HG03196 (cell line): Measurements from ENCODE around the gene ENOX1.

ENCODE experiments used
- ATAC-seq: cut with Tn5 transposase; IDR thresholded peaks from one replicate; pipeline ENCODE4 v1.9.1; 2021; ENCODE audit not compliant: unreplicated experiment

The ENOX1 gene

GRCh38 chr13:43295825-43296564 lies 490.8 kb downstream of the ENOX1 start:
- ATAC-seq: no peak

DNA sequence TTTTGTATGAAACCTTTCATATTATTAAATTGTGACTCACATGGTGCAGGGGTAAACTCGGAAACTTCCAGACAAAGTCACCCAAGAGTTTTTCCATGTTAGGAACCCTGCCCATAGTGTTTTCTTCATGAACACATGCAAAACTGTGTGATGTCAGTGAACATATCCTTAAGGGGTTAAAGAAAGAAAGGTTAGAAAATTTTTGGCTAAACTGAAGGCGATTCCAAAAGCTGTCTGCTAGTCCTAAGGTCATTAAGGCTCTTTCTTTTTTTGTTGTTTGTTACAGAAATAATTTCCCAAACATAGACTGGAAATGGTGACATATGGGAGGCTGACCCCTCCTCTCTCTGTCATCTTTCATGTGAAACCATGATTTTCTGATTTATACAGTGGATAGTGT lies 491.5 kb downstream of the ENOX1 start:
- ATAC-seq: no peak

DNA sequence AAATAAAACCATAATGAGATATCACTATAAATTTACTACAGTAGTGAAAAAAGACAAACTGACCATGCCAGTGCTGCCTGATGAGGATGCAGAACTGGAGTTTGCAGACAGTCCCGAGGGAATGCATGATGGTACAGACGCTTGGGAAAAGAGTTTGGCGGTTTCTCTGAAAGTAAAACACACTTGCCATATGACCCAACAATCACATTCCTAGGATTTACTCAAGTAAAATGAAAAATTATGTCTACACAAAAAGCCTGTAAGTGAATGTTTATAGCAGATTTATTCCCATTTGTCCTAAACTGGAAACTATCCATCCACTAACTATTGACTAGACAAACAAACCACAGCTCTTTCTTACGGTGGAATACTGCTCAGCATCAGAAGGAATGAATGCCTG lies 492.4 kb downstream of the ENOX1 start:
- ATAC-seq: no peak

DNA sequence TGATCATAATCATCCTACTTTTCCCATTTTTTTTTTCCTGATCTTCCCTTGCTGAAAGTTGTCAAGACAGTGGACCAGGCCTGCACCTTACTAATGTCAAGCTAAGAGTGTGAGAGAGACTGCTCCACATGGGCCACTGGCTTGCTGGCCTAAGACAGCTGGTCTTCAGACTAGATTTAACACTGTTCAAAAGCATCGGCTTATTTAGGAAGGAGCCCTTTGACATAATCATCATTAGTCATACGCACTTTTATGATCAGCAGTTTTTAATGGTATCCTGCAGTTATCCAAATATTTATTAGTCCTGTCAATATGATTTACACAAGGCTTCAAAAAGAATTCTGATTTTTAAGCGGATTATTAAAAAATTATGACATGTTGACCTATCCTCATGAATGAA lies 492.8 kb downstream of the ENOX1 start:
- no peak for ATAC-seq

DNA sequence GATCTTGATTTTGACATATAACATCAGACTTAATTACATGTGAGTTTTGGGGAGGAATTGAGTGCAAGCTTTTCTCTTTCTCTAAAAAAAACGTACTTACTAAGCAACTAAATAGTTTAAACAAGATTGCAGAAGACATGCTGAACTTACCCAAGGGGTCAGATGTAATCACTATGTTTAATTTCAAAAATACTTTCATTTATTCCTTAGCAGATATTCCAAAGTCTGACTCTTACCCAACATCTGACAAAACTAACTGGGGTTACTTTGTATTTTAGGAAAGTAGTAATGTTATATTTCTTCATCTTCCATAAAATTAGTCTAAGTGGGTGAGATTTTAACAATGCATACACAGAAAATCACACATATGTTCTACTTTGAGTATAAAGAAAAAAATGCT lies 493.2 kb downstream of the ENOX1 start:
- ATAC-seq: no peak

DNA sequence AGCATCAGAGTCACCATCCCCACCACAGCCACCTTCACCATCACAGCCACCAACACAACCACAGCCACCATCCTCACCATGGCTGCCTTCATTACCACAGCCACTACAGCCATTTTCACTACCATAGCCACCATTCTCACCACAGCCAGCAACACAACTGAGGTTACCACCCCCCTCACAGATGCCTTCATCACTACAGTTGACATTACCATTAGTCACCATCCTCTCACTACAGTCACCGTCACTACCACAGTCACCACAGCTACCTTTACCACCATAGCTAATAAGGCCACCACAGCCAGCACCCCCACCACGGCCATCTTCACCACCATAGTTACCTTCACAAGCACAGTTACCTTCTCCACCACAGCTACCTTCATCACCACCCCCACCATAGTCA lies 493.8 kb downstream of the ENOX1 start:
- no peak for ATAC-seq

DNA sequence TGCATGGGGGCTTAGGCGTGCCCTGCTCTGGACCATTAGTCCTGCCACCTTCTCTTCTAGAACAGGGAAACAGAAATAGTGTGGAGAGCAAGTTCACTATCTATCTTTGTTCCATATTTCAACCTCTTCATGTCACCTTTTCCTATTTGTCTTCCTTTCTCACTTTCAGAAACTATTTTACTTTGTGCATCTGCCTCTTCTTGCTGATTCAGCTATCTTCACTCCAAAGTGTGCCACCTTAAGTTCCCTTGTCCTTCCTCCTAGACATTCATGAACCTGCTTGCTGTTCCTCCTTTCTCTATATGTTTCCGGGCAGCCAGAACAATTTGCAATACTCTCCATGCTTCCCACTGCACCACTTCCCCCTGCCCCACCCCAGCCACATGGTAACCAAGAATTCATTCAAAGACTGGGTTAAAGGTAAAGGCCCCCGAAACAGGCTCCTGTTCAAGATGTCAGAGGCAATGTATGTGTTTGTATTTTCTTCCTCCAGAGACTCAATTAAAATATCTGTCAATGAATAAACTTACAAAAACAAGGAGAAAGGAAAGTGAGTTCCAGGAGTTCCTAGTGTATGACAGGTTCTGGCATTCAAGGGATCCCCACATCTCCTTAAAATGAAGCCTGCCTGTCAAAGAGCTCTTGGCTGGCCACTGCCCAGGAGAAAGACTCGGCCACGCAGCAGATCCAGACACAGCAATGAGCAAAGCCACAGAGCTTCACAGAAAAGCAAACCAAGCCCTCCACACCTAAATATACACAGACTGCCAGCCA lies 495.3 kb downstream of the ENOX1 start:
- ATAC-seq: no peak

DNA sequence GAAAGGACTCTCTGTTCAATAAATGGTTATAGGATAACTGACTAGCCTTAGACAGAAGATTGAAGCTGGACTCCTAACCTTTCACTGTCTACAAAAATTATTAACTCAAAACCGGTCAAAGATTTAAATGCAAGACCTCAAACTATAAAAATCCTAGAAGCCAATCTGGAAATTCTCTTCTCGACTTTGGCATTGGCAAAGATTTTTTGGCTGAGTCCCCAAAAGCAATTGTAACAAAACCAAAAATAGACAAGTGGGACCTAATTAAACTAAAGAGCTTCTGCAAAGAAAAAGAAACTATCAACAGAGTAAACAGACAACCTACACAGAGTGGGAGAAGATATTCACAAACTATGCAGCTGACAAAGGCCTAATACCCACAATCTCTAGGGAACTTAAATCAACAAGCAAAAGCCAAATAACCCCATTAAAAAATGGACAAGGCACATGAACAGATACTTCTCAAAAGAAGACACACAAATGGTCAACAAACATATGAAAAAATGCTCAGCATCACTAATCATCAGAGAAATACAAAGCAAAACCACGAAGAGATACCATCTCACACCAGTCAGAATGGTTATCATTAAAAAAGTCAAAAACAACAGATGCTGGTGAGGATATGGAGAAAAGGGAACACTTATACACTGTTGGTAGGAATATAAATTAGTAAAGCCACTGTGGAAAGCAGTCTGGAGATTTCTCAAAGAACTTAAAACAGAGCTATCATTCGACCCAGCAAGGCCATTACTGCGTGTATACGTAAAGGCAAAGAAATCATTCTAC lies 497.1 kb downstream of the ENOX1 start:
- ATAC-seq: no peak

DNA sequence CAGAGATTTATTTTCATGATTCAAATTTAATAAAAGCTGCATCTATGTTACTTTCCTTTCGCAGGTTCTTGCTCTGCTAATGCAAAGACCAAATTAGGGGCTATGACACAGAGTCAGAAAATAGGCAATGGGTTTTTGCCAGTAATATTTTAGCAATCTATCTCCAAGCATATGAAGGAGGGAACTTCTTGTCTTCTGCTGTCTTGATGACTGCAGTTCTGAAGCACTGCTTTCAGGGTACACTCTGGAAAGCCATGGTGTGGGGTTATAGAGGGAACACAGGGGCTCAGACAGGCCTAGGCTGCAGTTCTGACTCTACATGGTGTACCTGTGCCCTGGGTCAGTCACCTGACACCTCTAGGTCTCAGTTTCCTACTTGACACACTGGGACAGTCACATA lies 500.0 kb downstream of the ENOX1 start:
- no peak for ATAC-seq

DNA sequence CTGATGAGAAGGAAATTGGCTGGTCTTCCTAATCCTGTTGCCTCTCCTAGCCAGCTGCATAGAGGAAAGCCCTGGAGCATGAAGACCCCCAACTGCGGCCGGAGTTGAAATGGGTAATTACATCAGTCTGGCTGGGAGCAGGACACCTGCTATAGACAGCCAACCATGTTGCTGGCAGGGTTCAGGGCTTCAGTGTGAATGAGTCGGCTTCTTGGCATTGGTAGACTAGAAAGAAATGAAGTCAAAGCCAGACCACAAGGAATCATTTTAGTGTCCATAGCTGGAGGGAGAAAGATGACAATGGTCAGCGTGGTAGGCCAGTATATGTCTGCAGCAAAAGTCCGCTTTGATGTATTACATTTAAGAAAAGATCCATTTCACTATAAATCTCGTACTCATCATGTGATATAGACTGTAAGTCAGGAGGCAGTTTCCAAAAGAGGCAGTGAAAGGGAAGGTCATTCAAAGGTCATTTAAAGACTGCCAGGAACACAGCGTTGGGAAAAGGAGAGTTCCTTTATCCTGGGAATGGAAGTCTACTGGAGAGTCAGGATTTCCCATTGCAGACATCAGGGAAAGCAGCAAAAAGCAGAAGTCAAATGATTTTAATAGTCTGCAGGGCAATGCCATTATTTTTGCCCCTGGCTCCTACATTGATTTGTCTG lies 500.7 kb downstream of the ENOX1 start:
- no peak for ATAC-seq

DNA sequence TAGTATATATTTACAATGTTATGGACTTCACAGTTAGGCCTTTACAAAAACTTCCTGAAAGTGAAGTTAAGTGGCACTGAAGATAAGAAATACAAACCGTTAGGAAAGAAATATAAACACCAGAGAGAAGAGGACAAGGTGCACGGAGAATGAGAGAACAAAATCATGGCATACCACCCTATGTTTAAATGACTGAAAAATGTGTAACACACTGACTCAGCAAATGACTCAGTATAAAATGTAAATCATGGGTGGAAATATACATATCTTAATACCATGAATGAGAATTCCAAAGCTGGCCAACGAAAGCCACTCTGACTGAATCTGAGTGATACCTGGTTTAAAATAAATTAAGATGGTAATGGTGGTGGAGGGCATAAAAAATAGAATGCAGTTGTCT lies 502.6 kb downstream of the ENOX1 start:
- ATAC-seq: no peak

- ATAC-seq: no peak
Measured at GRCh38 chr13:43279696-43280095, 507.1 kb downstream of the ENOX1 start.

GRCh38 chr13:43278127-43278526 lies 508.6 kb downstream of the ENOX1 start:
- no peak for ATAC-seq

DNA sequence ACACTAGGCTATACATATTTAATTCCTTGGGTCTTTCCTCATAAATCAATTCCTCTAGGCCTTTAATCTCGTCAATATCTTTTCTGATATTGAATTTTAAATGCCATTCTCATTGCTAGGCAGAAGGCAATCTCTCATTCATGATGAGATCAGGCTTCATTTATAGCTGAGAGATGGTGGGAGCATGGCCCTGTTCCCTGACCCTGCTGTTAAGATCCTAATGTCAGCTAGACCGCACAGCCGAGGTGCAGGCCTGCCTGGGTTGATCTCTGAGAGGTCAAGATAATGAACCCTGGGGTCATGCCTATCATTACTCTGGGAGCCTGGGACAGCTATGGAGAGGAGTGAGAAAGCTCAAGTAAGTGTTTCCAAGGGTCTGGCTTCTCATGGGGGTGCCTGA lies 509.6 kb downstream of the ENOX1 start:
- no peak for ATAC-seq

- ATAC-seq: no peak
Measured at GRCh38 chr13:43274881-43275280, 511.9 kb downstream of the ENOX1 start.

DNA sequence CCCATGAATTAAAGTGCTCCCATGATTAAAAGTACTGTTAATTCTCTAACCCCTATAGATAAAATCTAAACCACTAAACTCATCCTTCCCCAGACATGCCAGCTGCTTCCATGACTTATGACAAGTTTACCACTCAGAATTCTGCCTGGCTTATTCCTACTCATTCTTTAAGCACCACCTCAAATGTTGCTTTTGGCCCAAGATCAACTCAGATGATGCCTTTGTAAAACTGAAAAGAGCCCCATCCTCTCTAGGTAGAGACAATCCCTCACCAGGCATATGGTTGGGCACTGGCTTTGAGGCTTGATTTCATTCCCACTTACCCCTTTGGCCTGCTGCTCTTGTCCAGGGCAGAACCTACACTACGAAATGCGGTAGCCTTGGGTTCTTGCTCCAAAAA lies 513.4 kb downstream of the ENOX1 start:
- ATAC-seq: no peak

- ATAC-seq: no peak
Measured at GRCh38 chr13:43272851-43273250, 513.9 kb downstream of the ENOX1 start.

DNA sequence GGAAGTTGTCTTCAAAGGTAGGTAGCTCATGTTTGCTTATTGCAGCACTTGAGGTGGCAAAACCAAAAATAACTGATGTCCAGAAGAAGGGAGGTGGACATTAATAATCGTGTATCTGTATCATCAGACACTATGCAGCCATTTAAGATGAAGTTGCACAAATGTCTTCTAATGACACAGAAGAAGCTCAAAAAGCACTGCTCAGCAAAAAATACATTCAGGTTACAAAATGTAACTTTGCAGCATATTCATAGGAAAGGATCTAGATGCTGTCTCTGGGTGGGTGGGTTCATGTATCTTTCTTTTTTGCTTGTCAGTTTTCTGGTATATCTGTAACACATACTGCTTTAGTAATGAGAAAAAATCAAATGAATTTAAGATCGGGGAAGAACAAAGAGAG lies 515.6 kb downstream of the ENOX1 start:
- no peak for ATAC-seq

DNA sequence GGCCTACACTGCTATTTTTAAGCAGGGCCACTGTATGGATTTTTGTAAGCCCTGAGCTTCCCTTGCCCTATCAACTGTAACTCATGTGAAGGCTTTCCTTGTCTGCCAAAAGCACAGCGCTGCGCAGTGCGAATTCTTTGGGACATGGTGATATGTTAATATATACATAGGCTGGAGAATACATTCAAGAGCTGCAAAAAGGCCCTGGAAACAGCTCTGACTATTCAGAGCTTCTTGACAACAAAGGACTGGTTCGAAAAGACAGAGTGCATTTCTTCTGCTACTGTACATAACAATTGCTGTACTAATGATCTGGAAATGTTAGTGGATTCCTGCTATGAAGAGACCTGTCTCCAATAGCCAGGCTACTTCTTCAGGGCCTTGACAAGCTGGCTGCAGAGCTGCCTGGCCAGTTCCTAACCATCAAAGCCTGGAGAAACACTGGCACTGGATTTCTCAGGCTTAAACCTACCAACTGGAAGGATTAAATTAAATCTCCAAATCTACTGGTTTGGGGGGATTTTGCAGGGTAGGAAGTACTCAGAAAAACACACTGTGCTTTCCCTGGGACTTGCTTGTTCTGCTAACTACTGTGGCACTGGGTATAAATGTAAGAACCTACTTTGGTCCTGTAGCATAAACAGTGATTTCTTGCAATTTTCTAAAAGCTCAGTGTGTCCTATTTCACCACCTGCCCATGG lies 516.5 kb downstream of the ENOX1 start:
- no peak for ATAC-seq

DNA sequence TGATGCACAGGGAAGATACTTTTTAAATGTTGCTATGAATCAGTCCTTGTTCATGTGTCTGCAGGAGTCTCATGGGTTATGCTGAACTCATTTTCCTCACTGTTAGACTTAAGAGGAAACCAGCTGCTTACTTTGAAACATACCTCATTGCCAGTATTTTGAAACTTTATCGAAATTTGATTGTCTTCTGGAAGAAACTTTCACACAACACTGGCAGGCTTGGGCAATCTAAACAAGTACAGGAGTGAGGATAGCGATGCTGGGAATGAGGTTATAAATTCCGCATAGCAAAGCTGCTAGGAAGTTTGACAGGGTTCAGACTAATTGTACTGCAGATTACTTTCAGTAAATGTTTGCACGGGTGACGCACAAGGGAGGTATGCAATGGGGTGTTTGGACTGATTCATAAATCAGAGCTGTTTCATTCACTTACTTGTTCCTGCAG lies 517.7 kb downstream of the ENOX1 start:
- ATAC-seq: no peak

GRCh38 chr13:43268632-43269031 lies 518.1 kb downstream of the ENOX1 start:
- no peak for ATAC-seq
